Measurements from ENCODE around the gene GPX4. TPM values are rescaled to one million over a fixed set of nuclear protein-coding genes. Genes with fewer than 3 reads are reported as not detected.

GPX4 gene
- total and polyA plus RNA-seq, 9 of the 15 experiments (the other 6 are each of a cell fraction or from before 2014, with no cell fraction given) = 61.4 to 661 (median 349) TPM

DNA sequence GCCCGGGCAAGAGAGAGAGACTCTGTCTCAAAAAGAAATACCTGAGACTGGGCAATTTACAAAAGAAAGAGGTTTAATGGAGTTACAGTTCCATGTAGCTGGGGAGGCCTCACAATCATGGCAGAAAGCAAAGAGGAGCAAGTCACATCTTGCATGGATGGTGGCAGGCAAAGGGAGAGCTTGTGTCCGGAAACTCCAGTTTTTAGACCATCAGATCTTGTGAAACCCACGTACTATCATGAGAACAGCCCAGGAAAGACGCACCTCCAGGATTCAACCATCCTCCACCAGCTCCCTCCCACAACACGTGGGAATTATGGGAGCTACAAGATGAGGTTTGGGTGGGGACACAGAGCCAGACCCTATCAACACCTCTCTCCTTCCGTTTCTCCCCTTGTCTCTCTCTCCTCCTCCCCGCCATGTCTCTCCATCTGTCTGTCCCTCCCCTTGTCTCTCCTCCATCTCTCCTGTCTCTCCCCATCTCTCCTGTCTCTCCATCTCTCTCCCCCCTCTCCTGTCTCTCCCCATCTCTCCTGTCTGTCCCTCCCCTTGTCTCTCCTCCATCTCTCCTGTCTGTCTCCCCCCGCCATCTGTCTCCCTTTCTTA, 18.6 kb upstream of the GPX4 start:
- H3K9me3 ChIP-seq (replicated peaks; ENCODE audit: control insufficient read depth, insufficient read depth, low read depth, low read length) = no peaks in the 10 kb centered on the region
- POLR2A ChIA-PET = interaction anchor here (1.2 to 5.3 kb wide), 4 partner anchors 9 to 352 kb away, joined by 3 to 45 read pairs (median 8); partner anchors contain the start of genes GPX4 and POLR2E
- no peak for ATAC-seq
- no peak overlapping the region for H3K27ac ChIP-seq (ENCODE audit: extremely low read depth, low read depth, low read length)
- FAIRE-seq = peak; percentile 42
- no peak overlapping the region for H3K4me2 ChIP-seq (ENCODE audit: insufficient read depth, low read length)
- peaks cover 56% of the 10 kb centered on the region; the same call in 2 of the 3 replicates for H3K36me3 ChIP-seq (ENCODE audit: control insufficient read depth, insufficient read depth, low read length)
- H3K4me1 ChIP-seq (replicated peaks in 1 of 2; ENCODE audit: control insufficient read depth in 2 of 2, insufficient read depth in 2 of 2, low read length in 2 of 2) = peaks cover 6 to 79% of the 10 kb centered on the region in 2 experiments
- DNase-seq (ENCODE audit: extremely low read depth in 1 of 4, low spot score in 3 of 4) = no peak
- no peak overlapping the region for H2AFZ ChIP-seq (ENCODE audit: low read depth, low read length)
- no peaks in the 10 kb centered on the region for H3K27me3 ChIP-seq (ENCODE audit: control insufficient read depth in 2 of 2, insufficient read depth in 2 of 2, low read length in 2 of 2)
- no TSS peak for BruUV-seq (replicated peaks)
- H4K20me1 ChIP-seq (replicated peaks; ENCODE audit: control insufficient read depth, insufficient read depth, low read length) = no peaks in the 10 kb centered on the region
- no peak overlapping the region for H3K4me3 ChIP-seq
- peaks cover 3% of the 10 kb centered on the region for H3K9me1 ChIP-seq (ENCODE audit: control insufficient read depth, insufficient read depth, low read length)
- H3K79me2 ChIP-seq (ENCODE audit: control insufficient read depth, insufficient read depth, low read length) = no peaks in the 10 kb centered on the region
- CTCF ChIA-PET (ENCODE audit: low intra/inter-chr PET ratio) = no interaction called here
- peak overlapping the region in 1 of 2 experiments; percentile 31; a peak in 2 of 4 replicates for H3K9ac ChIP-seq (ENCODE audit: insufficient read depth in 1 of 2, low read depth in 2 of 2, low read length in 2 of 2)
- intact Hi-C loops (cut with micrococcal nuclease) (no loop called here), in situ Hi-C loops (cut with MboI) (no loop called here)
- 63% methylated on average over 8 of the region's 8 CpGs for WGBS (ENCODE audit: insufficient coverage, low coverage, missing lambda C conversion rate)
- TF ChIP-seq, protein P1, sequence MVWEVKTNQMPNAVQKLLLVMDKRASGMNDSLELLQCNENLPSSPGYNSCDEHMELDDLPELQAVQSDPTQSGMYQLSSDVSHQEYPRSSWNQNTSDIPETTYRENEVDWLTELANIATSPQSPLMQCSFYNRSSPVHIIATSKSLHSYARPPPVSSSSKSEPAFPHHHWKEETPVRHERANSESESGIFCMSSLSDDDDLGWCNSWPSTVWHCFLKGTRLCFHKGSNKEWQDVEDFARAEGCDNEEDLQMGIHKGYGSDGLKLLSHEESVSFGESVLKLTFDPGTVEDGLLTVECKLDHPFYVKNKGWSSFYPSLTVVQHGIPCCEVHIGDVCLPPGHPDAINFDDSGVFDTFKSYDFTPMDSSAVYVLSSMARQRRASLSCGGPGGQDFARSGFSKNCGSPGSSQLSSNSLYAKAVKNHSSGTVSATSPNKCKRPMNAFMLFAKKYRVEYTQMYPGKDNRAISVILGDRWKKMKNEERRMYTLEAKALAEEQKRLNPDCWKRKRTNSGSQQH (CRISPR knock-in tag; IDR thresholded peaks at IDR 0.05) = peak; percentile 96
- TF ChIP-seq IRF2 (CRISPR knock-in tag; IDR thresholded peaks at IDR 0.05) = no peak
- peak; percentile 86 for TF ChIP-seq SUPT5H (IDR thresholded peaks at IDR 0.05)
- TF ChIP-seq E2F8 (IDR thresholded peaks at IDR 0.05; ENCODE audit: low read depth, partially characterized antibody) = peak; percentile 55
- TF ChIP-seq, protein P2, sequence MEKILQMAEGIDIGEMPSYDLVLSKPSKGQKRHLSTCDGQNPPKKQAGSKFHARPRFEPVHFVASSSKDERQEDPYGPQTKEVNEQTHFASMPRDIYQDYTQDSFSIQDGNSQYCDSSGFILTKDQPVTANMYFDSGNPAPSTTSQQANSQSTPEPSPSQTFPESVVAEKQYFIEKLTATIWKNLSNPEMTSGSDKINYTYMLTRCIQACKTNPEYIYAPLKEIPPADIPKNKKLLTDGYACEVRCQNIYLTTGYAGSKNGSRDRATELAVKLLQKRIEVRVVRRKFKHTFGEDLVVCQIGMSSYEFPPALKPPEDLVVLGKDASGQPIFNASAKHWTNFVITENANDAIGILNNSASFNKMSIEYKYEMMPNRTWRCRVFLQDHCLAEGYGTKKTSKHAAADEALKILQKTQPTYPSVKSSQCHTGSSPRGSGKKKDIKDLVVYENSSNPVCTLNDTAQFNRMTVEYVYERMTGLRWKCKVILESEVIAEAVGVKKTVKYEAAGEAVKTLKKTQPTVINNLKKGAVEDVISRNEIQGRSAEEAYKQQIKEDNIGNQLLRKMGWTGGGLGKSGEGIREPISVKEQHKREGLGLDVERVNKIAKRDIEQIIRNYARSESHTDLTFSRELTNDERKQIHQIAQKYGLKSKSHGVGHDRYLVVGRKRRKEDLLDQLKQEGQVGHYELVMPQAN (IDR thresholded peaks at IDR 0.05; ENCODE audit: borderline replicate concordance) = 0 out of 2 replicates have a peak, but pooled peaks have one; percentile 20
- TF ChIP-seq LARP7 (IDR thresholded peaks at IDR 0.05) = 0 out of 2 replicates have a peak, but pooled peaks have one; percentile 62
- no peak for TF ChIP-seq MTF1 (CRISPR knock-in tag; IDR thresholded peaks at IDR 0.05; ENCODE audit: borderline replicate concordance)
- no peak for TF ChIP-seq TFAM (CRISPR knock-in tag; conservative IDR thresholded peaks at IDR 0.05)
- TF ChIP-seq HMG20B (CRISPR knock-in tag; IDR thresholded peaks at IDR 0.05) = no peak
- TF ChIP-seq PYGO2 (tag; IDR thresholded peaks at IDR 0.05) = no peak
- TF ChIP-seq ZNF324 (CRISPR knock-in tag; IDR thresholded peaks at IDR 0.05) = no peak
- TF ChIP-seq MEF2D (tag; conservative IDR thresholded peaks at IDR 0.05; ENCODE audit: low read depth) = no peak
- TF ChIP-seq ILF3 (IDR thresholded peaks at IDR 0.05; ENCODE audit: borderline replicate concordance) = 0 out of 2 replicates have a peak, but pooled peaks have one; percentile 29
- TF ChIP-seq SMAD1 (IDR thresholded peaks at IDR 0.05; ENCODE audit: low read depth, low read length, partially characterized antibody) = no peak
- TF ChIP-seq MAFK (IDR thresholded peaks at IDR 0.05; ENCODE audit: low read length) = no peak
- no peak for TF ChIP-seq FUS (optimal IDR thresholded peaks at IDR 0.05; ENCODE audit: low read depth, low read length)
- no peak for TF ChIP-seq ZBTB7A (IDR thresholded peaks at IDR 0.05; ENCODE audit: borderline replicate concordance, control insufficient read depth, low read depth, low read length)
